GM18951 (cell line): Measurements from ENCODE around the gene TRAPPC2B.

Source experiments
- POLR2A ChIP-seq: IDR thresholded peaks from 4 replicates; pipeline ENCODE4 v1.6.1; 2011; ENCODE audit warnings: mild to moderate bottlenecking; ENCODE audit not compliant: insufficient read length, insufficient read depth; ENCODE audit errors: extremely low read depth
- in situ Hi-C: fragments of 300-500 bp; cut with MboI; formaldehyde crosslinking; loops from one replicate; pipeline ENCODE4 v1.12.0; 2022; ENCODE audit warnings: low sequenced_read_pairs, mixed read lengths, inconsistent platforms; ENCODE audit not compliant: unreplicated experiment

Gene TRAPPC2B

DNA sequence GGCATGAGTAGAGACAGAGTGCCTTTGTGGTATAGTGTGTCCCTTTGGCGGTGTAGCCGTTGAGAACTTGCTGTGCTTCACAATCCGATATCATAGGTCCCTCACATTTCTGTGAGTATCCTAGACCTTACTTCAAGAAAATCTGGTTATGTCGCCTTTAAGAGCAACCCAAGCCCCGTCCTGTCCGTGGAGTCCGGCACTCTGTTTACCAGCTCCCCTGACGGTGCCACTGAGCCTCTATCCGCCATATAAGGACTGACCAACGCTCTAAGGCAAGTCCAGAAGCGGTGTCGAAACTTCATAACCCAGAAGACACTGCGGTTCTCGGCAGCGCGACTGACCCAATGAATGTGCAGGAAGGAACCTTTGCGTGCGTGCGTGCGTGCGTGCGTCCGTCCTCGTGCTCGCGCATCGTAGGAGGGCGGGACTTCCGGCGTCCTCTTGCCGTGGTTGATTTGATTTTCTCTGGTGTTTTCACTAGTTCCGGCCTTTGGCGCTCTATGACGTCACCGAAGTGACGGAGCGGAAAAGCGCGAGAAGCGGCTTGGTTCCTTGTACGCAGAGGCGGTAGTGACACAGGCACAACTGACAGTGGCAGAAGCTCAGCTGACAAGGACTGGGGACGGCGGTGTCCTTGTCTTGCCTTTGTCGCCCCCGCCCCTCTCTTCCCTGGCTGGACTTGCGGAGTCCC is at the start of gene TRAPPC2B, which contains the start of gene ZNF547:
Gene TRAPPC2B, plus strand, starts transcription at position 555 of the 691 bp plus-strand sequence. CDS start 1,283 bp downstream, outside the sequence.
Gene ZNF547, plus strand, starts transcription at position 555 of the 691 bp plus-strand sequence. CDS start 5,005 bp downstream, outside the sequence.
- in situ Hi-C loops = no loop called here
- TF ChIP-seq POLR2A = peak; percentile 67

GRCh38 chr19:57314146-57314545 is 49.2 kb upstream of the TRAPPC2B start:
- no peak for TF ChIP-seq POLR2A
- in situ Hi-C loops = no loop called here

GRCh38 chr19:57317503-57317902 is 45.8 kb upstream of the TRAPPC2B start:
- TF ChIP-seq POLR2A = no peak
- in situ Hi-C loops = no loop called here

DNA sequence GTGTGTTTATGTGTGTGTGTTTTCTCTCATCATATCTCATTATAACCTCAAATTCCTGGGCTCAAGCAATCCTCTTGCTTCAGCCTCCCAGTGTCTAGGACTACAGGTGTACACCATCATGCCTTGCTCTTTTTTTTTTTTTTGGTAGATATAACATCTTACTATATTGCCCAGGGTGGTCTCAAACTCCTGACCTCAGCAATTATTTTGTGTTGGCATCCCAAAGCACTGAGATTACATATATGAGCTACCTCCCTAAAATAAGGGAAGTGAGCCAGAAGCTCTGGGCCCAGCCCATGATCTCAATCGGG is 43.5 kb upstream of the TRAPPC2B start:
- in situ Hi-C loops = no loop called here
- TF ChIP-seq POLR2A = no peak

DNA sequence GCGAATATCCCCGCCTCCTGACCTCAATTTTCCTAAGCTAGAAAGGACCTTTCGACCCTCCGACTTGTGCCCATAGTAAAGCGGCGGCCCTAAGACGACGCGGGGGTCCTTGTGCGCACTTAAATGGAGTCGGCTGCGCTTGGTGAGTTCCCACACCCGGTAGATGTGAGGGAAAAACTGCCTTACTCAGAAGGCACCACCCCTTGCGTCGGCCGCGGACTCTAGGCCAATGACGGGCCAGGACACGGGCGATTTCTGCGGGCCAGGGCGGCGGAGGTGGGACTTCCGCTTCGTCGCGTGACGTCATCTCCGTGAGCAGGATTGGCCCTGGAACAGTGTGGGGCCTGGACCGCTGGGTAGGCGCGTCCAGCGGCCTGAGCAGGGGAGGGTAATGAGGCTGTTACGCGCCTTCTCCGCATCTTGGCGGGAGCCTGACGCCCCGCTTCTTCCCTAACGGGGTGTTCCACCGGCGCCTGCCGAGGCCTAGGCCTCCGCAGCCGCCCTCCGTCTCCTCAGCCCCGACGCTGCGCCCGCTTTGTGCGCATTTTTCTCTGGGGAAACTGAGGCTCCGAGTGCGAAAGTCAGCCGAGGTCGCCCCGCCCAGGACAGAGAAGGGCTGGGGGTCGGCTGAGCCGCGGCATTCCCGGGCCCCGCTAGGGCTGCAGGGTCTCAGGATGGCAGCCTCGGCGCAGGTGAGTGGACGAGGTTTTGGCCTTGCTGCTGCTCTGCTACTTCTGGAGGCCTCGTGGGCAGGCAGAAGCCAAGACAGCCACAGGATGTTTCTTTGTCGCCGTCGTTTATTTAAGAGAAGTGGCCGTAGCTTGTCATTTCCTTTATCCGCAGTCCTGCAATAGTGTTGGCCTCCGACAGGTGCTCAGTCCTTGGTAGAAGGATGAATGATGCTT is 42.9 kb upstream of the TRAPPC2B start, which contains the start of gene ZNF543:
Gene ZNF543, plus strand, starts transcription at position 293 of the 905 bp plus-strand sequence. Its CDS starts 382 bp downstream, at position 675.
- in situ Hi-C loops = no loop called here
- peak; percentile 82 for TF ChIP-seq POLR2A

GRCh38 chr19:57321116-57321515 is 42.2 kb upstream of the TRAPPC2B start:
- TF ChIP-seq POLR2A = no peak
- in situ Hi-C loops = no loop called here

DNA sequence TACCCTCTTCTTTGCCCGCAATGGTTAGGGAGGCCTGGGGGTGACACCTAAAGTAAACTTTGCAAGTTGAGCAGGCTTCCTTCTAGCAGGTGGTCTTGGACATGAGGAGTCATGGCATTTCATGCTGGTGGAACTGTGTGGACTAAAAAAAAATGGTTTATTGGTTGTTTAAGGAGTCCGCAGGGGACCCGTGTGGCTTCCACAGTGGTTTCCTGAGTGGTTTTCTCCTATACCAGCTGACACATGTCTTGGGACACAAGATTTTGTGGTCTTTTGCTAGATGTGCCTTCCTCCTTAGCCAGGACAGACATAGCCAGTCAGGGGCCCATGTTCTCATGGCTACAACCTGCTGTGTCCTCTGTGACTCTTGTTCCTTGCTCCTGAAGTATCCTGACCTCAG is 41.6 kb upstream of the TRAPPC2B start:
- TF ChIP-seq POLR2A = no peak
- in situ Hi-C loops = no loop called here

GRCh38 chr19:57324992-57325391 is 38.4 kb upstream of the TRAPPC2B start:
- in situ Hi-C loops = no loop called here

GRCh38 chr19:57327993-57328392 is 35.4 kb upstream of the TRAPPC2B start:
- in situ Hi-C loops = no loop called here
- TF ChIP-seq POLR2A = no peak

More at GRCh38 chr19:57324992-57325391, 38.4 kb upstream of the TRAPPC2B start:
- TF ChIP-seq POLR2A = no peak

DNA sequence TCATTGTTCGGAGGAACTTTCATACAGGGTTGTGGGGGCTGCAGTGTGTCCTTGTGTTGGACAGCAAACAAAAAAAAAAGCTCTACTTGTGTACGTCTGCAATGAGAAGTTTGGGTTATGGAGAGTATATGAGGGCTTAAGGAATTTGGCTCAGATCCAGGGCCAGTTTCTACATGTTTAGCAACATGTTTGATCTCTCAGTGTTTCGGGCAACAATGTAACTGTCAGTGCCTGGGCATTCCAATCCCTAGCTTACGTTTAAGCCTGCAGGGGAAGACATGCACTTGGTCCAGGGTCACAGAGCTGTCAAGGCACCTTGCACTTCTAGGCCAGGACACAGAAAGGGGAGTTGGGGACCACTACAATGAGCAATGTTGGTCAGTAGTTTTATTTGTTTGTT is 29.2 kb upstream of the TRAPPC2B start:
- in situ Hi-C loops = no loop called here
- TF ChIP-seq POLR2A = no peak

DNA sequence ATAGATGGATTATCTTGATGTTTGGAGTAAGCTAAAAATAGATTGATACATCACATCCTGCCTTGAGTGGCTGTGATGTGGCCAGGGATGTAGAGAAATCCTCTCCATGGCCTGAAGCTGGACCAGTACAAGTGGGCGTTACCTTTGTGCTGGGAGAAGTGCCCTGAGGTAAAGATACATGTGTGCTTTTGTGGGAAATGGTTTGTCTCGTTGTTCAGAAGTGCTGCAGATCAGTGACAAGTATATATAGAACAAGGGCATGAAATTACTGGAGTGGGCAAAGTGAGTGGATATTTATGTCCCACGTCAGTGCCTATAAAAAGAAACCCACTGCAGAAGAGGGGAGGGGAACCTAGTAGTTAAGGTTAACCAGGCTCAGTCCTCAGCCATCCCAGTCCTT is 24.5 kb upstream of the TRAPPC2B start:
- no peak for TF ChIP-seq POLR2A
- in situ Hi-C loops = no loop called here

- TF ChIP-seq POLR2A = no peak
- in situ Hi-C loops = no loop called here
Measured at GRCh38 chr19:57342582-57342981, 20.8 kb upstream of the TRAPPC2B start.

DNA sequence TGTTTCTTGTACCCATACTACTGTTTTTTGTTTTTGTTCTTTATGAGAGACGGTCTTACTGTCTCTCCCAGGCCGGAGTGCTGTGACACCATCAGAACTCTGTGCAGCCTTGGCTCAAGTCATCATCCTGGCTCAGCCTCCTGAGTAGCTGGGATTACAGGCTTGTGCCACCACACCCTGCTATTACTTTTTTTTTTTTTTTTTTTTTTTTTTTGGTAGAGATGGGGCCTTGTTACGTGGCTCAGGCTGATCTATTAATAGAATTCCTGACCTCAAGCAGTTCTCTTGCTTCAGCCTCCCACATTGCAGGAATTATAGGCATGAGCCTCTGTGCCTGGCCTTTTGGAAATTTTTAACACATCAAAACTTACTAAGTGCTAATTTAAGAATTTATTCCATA is 15.2 kb upstream of the TRAPPC2B start:
- no peak for TF ChIP-seq POLR2A
- in situ Hi-C loops = no loop called here
